GM21619 (cell line): ENCODE data around the gene CFAP119.

ENCODE experiments used
- ATAC-seq: cut with Tn5 transposase; IDR thresholded peaks from one replicate; pipeline ENCODE4 v1.9.1; 2021; ENCODE audit not compliant: unreplicated experiment

CFAP119 gene

DNA sequence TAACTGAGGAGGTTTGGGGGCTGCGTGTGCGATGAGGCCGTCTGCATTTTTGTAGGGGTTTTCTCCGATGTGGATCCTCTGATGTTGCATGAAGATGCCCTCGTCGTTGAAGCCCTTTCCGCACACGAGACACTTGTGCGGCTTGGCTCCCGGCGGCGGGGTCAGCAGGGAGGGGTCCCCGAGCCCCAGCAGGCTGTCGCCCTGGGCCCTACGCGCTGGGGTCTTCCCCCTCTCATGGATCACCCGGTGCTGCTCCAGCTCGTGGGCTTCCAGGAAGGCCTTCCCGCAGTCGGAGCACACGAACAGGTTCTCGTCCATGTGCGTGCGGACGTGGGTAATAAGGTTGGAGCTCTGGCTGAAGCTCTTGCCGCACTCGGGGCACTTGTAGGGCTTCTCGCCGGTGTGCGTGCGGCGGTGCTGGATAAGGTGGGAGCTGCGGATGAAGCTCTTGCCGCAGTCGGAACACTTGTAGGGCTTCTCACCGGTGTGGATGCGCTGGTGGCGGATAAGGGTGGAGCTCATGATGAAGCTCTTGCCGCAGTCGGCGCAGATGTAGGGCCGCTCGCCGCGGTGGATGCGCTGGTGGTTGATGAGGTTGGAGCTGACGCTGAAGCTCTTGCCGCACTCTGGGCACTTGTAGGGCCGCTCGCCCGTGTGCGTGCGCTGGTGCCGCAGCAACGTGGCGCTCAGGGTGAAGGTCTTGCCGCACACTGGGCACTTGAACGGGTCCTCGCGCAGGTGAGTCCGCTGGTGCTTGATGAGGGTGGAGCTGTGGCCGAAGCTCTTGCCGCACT is 20.8 kb upstream of the CFAP119 start:
- no peak for ATAC-seq

DNA sequence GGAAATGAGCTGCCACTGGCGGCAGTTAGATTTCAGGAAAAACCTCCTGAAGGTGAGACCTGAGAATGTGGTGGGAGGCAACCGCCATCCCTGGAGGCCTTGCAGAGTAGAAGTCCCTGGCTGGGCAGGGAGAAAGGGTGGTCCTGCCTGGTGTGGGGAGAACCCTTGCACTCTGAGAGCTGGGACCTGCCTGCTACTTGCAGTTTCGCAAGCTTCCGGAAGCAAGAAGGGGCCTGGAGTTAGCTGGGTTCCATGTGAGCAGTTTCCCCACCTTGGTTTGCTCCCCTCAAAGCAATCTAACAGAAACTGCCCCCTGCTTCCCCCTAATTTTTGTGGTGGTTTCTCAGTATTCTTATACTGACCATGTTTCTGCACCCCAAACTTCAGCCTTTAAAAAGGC is 18.7 kb upstream of the CFAP119 start:
- ATAC-seq = no peak

GRCh38 chr16:30780021-30780420 is 18.2 kb upstream of the CFAP119 start:
- ATAC-seq = no peak

- no peak for ATAC-seq
Measured at GRCh38 chr16:30779596-30779995, 17.7 kb upstream of the CFAP119 start.

DNA sequence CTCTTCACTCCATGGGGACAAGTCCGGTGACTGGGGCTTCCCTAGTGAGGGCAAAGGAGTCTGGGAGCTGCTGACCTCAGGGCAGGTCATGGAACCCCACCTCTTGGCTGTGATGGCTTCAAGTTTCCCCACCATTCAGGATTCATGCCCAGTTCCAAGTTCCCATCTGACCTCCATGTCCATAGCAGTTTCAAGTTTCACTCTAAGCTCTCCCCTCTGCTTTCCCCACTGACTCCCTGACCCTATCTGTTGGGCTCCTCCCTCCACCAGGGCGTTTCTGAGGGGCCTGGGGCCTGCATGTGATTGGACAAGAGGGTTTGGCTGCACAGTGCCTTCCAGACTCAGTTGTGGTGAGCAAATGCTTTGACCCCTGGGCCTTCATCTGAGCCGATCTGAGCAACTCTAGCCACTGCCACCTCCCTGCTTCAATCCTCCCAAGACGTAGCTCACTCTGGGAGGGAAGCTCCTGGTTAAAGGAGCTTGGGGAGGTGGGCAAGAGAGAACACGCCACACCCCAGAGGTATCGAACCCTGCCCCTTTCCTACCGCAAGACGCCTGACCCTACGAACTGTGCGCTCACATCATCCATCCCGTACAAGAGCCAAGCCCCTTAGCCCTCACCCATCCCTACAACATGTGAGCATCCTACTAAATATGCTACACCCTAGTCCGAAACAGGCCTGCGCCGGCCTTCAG is 16.8 kb upstream of the CFAP119 start:
- no peak for ATAC-seq

GRCh38 chr16:30777591-30778297 is 15.9 kb upstream of the CFAP119 start:
- ATAC-seq = no peak

DNA sequence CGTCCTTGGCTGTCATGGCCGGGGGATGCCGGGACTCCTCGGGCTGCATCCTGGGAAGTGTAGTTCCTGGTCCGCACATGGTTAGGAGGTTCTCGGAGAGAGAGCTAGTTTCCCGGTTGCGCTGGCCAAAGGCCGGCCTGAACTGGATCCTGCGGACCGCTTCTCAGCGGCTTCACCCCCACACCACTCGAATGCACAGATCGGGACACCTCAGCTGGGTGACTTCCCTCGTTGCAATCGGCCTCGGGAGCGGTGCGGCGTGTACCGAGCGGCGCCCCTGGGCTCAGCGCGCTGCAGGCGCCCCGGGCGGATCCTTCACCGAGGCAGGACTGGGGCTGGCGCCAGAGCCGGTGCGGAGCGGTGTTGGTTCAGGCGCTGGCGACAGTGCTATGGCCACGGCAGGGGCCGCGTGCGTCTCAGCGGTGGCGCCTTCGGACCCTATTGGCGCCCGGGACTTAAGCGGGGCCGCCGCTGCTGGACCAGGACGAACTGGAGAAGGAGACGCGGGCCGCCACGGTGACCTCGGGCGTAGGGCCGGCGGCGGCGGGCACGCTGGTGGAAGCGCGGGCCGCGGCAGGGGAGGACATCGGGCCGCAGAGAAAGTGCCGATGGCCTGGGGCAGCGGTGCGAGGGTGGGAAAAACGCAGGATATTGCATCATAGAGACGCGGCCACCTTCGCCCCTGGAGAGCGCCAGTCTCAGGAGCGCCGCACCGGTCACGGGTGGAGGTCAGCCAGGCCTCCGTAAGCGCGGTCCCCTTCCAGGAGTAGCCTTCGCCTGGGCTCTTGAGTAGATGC is 13.7 kb upstream of the CFAP119 start:
- ATAC-seq = peak; percentile 55

DNA sequence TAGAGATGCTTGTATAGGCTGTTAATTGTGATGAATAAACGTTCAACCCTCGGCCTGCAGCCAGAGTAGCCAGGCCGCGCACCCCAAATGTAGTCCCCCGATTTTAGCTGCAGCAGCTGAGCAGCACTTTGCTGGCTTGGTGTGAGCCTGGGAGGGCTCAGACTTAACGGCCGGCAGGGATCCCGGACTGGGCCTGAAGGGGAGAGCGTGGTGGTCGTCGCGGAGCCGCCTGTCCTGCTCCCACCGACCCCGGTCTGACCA is 13.2 kb upstream of the CFAP119 start:
- no peak for ATAC-seq

DNA sequence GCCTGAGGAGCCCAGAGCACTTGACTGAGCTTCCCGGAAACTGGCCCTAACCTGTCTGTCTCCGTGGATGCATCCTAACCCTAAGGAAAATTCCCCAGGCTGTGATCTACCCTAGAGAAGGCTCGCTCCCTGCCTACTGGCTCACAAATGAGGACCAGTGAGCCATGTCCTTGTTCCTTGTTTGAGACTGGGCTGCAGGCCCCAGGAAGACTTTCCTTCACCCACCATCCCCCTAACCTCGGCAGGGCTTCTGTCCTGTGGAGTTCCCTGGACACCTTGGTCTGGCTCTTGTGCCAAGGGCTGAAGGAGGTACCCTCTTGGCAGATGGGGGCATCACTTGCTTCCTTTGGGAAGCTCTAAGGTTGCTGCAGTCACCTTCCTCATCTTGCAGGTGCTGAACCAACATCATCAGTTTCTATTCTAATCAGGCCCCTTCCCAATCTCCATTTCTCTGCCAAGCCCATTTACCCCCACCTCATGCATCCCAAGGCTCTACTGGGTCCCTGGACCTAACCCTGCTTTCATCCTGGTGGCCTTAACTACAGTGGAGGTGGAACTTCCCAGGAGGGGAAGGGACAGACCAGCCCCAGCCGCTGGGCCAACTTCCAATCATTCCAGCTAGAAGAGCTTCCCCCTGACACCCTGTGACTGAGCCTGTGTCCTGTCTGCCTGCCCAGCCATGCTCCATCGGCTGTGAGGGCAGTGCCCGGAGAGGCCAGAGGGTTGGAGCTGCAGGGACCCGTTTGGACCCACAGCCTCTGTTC is 12.7 kb upstream of the CFAP119 start:
- no peak for ATAC-seq

GRCh38 chr16:30773826-30774225 is 12.0 kb upstream of the CFAP119 start:
- ATAC-seq = no peak

DNA sequence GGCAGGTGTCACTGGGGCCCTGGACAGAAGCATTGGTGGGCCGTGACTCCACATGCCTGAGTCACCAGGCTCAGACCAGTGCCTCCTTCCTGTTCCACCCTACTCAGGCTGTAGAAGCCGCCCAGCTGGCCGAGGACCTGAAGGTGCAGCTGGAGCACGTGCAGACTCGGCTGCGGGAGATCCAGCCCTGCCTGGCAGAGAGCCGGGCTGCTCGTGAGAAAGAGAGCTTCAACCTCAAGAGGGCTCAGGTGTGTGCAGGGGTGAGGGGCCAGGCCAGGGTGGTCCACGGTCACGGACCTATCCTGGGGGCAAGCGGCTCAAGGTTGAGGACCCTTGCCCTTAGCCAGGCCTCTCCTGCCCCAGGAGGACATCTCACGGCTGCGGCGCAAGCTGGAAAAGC is 9.9 kb upstream of the CFAP119 start:
- ATAC-seq = no peak

DNA sequence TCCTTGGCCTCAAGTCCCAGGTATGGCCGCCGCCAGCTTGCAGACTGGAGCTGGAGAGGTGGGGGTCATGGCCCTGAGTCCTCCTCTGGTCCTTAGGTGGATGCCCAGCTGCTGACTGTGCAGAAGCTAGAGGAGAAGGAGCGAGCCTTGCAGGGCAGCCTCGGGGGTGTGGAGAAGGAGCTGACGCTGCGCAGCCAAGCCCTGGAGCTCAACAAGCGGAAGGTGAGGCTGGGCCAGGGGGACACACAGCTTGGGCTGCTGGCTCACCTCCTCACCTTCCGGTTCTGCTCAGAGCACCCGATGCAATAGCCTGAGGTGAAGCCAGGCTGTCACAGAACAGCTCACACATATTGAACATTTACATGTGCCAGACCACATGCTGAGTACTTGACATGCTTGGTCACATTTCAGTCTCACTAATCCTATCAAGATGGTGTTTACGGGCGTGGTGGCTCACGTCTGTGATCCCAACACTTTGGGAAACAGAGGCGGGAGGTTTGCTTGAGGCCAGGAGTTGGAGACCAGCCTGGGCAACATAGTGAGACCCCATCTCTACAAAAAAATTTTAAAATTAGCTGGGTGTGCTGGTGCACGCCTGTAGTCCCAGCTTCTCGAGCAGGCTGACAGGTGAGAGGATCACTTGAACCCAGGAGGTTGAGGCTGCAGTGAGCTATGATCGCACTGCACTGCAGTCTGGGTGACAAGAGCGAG is 7.7 kb upstream of the CFAP119 start:
- ATAC-seq = no peak

- no peak for ATAC-seq
Measured at GRCh38 chr16:30768583-30769181, 6.8 kb upstream of the CFAP119 start.

DNA sequence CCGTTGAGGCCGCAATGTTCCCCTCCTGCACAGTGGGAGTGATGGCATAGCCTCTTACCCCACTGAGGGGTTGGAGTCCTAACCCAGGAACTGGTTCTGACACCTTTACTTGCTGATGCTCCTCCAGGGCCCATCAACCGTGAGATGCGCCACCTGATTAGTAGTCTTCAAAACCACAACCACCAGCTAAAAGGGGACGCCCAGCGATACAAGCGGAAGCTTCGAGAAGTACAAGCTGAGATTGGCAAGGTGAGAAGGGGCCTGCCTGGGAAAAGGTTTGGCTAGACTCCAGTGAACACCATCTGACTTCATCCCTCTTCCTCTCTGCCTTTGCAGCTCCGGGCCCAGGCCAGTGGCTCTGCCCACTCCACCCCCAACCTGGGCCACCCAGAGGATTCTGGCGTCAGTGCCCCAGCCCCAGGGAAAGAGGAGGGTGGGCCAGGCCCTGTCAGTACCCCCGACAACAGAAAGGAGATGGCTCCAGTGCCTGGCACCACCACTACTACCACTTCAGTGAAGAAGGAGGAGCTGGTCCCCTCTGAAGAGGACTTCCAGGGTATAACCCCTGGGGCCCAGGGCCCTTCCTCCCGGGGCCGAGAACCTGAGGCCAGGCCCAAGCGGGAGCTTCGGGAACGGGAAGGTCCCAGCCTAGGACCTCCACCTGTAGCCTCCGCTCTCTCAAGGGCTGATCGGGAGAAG is 6.1 kb upstream of the CFAP119 start:
- ATAC-seq = no peak

DNA sequence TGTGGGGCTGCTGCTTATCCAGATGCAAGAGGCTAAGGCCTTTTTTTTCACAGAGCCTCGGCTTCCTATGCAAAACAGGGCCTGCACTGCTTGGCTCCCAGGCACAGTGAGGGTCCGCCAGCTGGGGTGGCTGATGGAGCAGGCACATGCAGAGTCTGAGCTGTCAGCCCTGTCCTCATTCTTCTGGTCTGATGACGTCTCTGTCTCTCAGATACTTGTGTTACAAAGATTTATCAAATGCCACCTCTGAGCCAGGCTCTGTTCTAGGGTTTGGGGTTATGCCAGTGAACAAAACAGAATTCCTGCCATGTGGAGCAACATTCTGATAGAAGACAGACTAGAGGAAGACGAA is 5.0 kb upstream of the CFAP119 start:
- no peak for ATAC-seq

GRCh38 chr16:30766206-30766932 is 4.5 kb upstream of the CFAP119 start:
- no peak for ATAC-seq

DNA sequence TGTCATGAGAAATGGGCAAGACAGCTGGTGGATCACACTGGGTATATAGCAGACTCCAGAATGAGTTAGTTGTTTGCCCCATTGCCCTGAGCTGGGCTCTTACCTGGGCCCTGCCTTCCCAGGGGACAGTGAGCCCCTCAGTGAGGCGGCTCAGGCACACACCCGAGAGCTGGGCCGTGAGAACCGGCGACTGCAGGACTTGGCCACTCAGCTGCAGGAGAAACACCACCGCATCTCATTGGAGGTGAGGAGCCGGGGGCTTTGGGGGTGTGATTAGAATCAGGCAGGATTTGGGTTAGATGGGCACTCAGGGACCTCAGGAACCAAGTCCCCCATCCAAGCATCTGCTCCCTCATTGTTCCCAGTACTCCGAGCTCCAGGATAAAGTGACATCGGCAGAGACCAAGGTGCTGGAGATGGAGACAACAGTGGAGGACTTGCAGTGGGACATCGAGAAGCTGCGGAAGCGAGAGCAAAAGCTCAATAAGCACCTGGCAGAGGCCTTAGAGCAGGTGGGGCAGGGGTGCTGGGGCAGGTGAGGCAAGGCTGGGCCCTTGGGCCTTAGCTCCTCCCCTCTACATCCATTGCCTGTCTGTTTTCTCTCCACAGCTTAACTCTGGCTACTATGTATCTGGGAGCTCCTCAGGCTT is 3.1 kb upstream of the CFAP119 start:
- no peak for ATAC-seq

GRCh38 chr16:30764086-30764485 is 2.2 kb upstream of the CFAP119 start:
- no peak for ATAC-seq
